K562 (cell line): ENCODE data around the gene HSPA1L. TPM values are rescaled to one million over a fixed set of nuclear protein-coding genes. Genes with fewer than 3 reads are reported as not detected.

Experiments
- CBX3 ChIP-seq, 2 experiments: IDR thresholded peaks; 1 replicate in 1 of 2; 2 replicates in 1 of 2; pipeline ENCODE4 v1.6.1; 2012; ENCODE audit warnings: inconsistent platforms in 2 of 2, low read length in 2 of 2, borderline replicate concordance in 1 of 2, control low read depth in 1 of 2
- CTCF ChIP-seq, 3 experiments: IDR thresholded peaks in 2 of 3; conservative IDR thresholded peaks in 1 of 3; 2 replicates each; pipeline ENCODE4 v1.5.1; 2011 to 2012; ENCODE audit warnings: low read length in 3 of 3, mild to moderate bottlenecking in 3 of 3, control low read depth in 2 of 3, improper control_type of control experiment in 1 of 3, inconsistent platforms in 1 of 3, low read depth in 1 of 3, mixed read lengths in 1 of 3, moderate library complexity in 1 of 3; ENCODE audit not compliant: insufficient read depth in 2 of 3
- E4F1 ChIP-seq: fragments of 250-450 bp; sonication (Bioruptor Pico); IDR thresholded peaks from 2 replicates; pipeline ENCODE4 v1.5.0; 2021; ENCODE audit warnings: mild to moderate bottlenecking, borderline replicate concordance
- FIP1L1 ChIP-seq: fragments of 200-400 bp; formaldehyde crosslinking; IDR thresholded peaks from 2 replicates; pipeline ENCODE4 v1.6.1; 2018; ENCODE audit warnings: mild to moderate bottlenecking, low read depth, low read length; ENCODE audit not compliant: poor library complexity, severe bottlenecking
- HBP1 ChIP-seq: fragments of 450-650 bp; formaldehyde crosslinking; IDR thresholded peaks from 2 replicates; pipeline ENCODE4 v1.4.0; 2022; ENCODE audit warnings: missing genetic modification characterization
- HMGXB4 ChIP-seq: sonication (generic); formaldehyde crosslinking; IDR thresholded peaks from 2 replicates; pipeline ENCODE4 v1.8.1; 2023; ENCODE audit warnings: mild to moderate bottlenecking, missing genetic modification reagents
- KDM1A ChIP-seq, 2 experiments: fragments of 450-650 bp; IDR thresholded peaks; 2 replicates each; pipeline ENCODE4 v1.6.1; 2016; ENCODE audit warnings: mild to moderate bottlenecking in 2 of 2
- MTA1 ChIP-seq: fragments of 450-650 bp; IDR thresholded peaks from 2 replicates; pipeline ENCODE4 v1.6.1; 2017; ENCODE audit warnings: borderline replicate concordance
- MYNN ChIP-seq, 2 experiments: sonication (generic); formaldehyde crosslinking in 1 of 2; IDR thresholded peaks; 2 replicates each; pipeline versions ENCODE4 v1.5.0 to v1.6.1; 2016 to 2020; ENCODE audit warnings: antibody characterized with exemption in 1 of 2, missing genetic modification reagents in 1 of 2
- NR2C2 ChIP-seq, 2 experiments: fragments of 200-800 bp in 1 of 2; sonication (Bioruptor generic) in 1 of 2; sonication (generic) in 1 of 2; formaldehyde crosslinking in 1 of 2; IDR thresholded peaks; 2 replicates each; pipeline versions ENCODE4 v1.6.1 to v1.8.0; 2016 to 2022; ENCODE audit warnings: mild to moderate bottlenecking in 1 of 2, missing compliant biosample characterization in 1 of 2, missing genetic modification characterization in 1 of 2, missing genetic modification reagents in 1 of 2
- PURB ChIP-seq: sonication (generic); formaldehyde crosslinking; IDR thresholded peaks from 2 replicates; pipeline ENCODE4 v1.9.0; 2021; ENCODE audit warnings: low read depth, mild to moderate bottlenecking, missing genetic modification reagents
- RBM39 ChIP-seq: fragments of 200-400 bp; formaldehyde crosslinking; optimal IDR thresholded peaks from 2 replicates; pipeline ENCODE3; 2018; ENCODE audit warnings: low read depth, low read length
- THAP7 ChIP-seq: fragments of 250-450 bp; sonication (Bioruptor Pico); IDR thresholded peaks from 2 replicates; pipeline ENCODE4 v1.5.0; 2021
- THRAP3 ChIP-seq: fragments of 450-650 bp; IDR thresholded peaks from 2 replicates; pipeline ENCODE4 v1.6.1; 2016; ENCODE audit warnings: mild to moderate bottlenecking, inconsistent platforms, borderline replicate concordance
- ZNF23 ChIP-seq: fragments of 250-450 bp; sonication (Bioruptor Pico); IDR thresholded peaks from 2 replicates; pipeline ENCODE4 v1.4.0; 2020; ENCODE audit warnings: mild to moderate bottlenecking
- ZNF717 ChIP-seq: fragments of 250-450 bp; sonication (Bioruptor Pico); IDR thresholded peaks from 2 replicates; pipeline ENCODE4 v1.5.0; 2021
- ZNF778 ChIP-seq: fragments of 450-650 bp; formaldehyde crosslinking; IDR thresholded peaks from 2 replicates; pipeline ENCODE4 v1.4.0; 2020; ENCODE audit warnings: mild to moderate bottlenecking, moderate library complexity
- polyA plus RNA-seq, 8 experiments: library from polyadenylated mRNA; depleted of rRNA in 4 of 8; stranded (reverse) in 5 of 8; unstranded in 3 of 8; fragments of >200 nt; fragmentation: Nextera tagmentation in 2 of 8; fragmentation: Illumina TruSeq in 1 of 8; extraction: Ambion mirVana in 2 of 8; extraction: Trizol in 1 of 8; gene quantifications; 2 replicates each; pipeline versions ENCODE4 v1.2.1 to v1.2.3, GENCODE V29; 2011 to 2014; ENCODE audit warnings: inconsistent platforms in 1 of 8, missing spikeins in 1 of 8
- total RNA-seq, 7 experiments: library from RNA; depleted of rRNA in 6 of 7; stranded (reverse); fragments of >200 nt in 6 of 7; fragmentation: Illumina TruSeq in 2 of 7; extraction: Trizol in 2 of 7; gene quantifications; 2 replicates each; pipeline versions ENCODE4 v1.2.1 to v1.2.3, GENCODE V29; 2011 to 2021; ENCODE audit warnings: low replicate concordance in 1 of 7

Gene HSPA1L
- total and polyA plus RNA-seq, 9 of the 15 experiments (the other 6 are each of a cell fraction or from before 2014, with no cell fraction given) = 0.14 to 2.1 (median 1.3) TPM

GRCh38 chr6:31834367-31835250 is 19.5 kb upstream of the HSPA1L start (continued):
- TF ChIP-seq HBP1 (CRISPR knock-in tag) (peak; percentile 97), ZNF717 (CRISPR knock-in tag) (0 out of 2 replicates have a peak, but pooled peaks have one; percentile 91), KDM1A (IDR thresholded peaks at IDR 0.05) (no peak), MTA1 (peak; percentile 66; the same call in 1 of the 2 replicates), FIP1L1 (peak; percentile 98), CBX3 (IDR thresholded peaks at IDR 0.05; ENCODE audit: borderline replicate concordance in 1 of 2, low read length in 2 of 2) (peak in 1 of 2 experiments; percentile 46; a peak in 1 of 3 replicates), PURB (CRISPR knock-in tag) (no peak), ZNF23 (peak; percentile 50; the same call in 1 of the 2 replicates), THAP7 (CRISPR knock-in tag) (peak; percentile 92), E4F1 (CRISPR knock-in tag) (peak; percentile 79; the same call in 1 of the 2 replicates), ZNF778 (CRISPR knock-in tag) (no peak), NR2C2 (CRISPR knock-in tag; IDR thresholded peaks at IDR 0.05) (peak; percentile 77), NR2C2 (tag; IDR thresholded peaks at IDR 0.05) (no peak), HMGXB4 (CRISPR knock-in tag) (peak; percentile 96), RBM39 (peak; percentile 96), MYNN (IDR thresholded peaks at IDR 0.05) (peak; percentile 43), MYNN (CRISPR knock-in tag; IDR thresholded peaks at IDR 0.05) (no peak), CTCF (IDR thresholded peaks at IDR 0.05 in 2 of 3, conservative IDR thresholded peaks at IDR 0.05 in 1 of 3; ENCODE audit: insufficient read depth in 2 of 3, low read depth in 1 of 3, low read length in 3 of 3) (peak in 2 of 3 experiments; percentile 19 to 20; a peak in 1 of 6 replicates), THRAP3 (no peak)
